Activated CD8-positive, alpha-beta memory T cell treated with anti-CD3 and anti-CD28 coated beads for 48 hours (primary cell): Measurements from ENCODE around the gene ST6GALNAC3.

Source experiments
- DNase-seq, 3 experiments: peaks; one replicate each; pipeline ENCODE4 v3.0.0-alpha.2; 2020; ENCODE audit warnings: low read depth in 2 of 3, low spot score in 2 of 3

Gene ST6GALNAC3

DNA sequence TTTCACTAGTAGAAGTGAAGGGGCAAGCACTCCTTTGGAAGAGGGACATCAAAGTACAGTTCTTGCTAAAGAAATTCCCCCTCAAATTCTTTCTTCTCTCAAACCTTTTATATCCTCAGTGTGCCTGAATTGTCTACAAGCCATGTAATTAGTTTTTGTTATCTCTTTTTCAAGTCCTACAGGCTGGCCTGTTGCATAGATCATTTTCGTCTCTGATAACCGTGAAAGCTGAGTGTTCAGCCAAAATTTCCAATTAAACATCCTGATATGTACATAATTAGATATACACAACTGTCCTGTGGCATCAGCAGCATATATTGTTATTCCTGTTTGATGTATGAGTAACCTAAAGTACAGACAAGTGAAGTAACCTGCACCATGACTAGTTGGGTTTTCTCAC is 417.2 kb downstream of the ST6GALNAC3 start:
- no peak for DNase-seq

- DNase-seq, result no peak
These were observed 418.3 kb downstream of the ST6GALNAC3 start for GRCh38 chr1:76492752-76493430.

DNA sequence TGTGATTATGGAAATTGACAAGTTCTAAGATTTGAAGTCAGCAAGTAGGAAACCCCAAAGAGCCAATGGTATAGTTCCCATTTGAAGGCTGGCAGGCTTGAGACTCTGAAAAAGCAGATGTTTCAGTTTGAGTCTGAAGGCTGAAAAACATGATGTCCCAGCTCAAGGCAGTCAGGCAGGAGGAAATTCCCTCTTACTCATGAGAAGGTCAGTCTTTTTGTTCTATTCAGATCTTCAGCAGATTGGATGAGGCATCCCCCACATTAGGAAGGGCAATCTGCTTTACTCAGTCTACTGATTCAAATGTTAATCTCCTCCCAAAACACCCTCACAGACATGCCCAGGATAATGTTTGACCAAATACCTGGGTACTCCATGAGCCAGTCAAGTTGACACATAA is 420.3 kb downstream of the ST6GALNAC3 start:
- no peak for DNase-seq

DNA sequence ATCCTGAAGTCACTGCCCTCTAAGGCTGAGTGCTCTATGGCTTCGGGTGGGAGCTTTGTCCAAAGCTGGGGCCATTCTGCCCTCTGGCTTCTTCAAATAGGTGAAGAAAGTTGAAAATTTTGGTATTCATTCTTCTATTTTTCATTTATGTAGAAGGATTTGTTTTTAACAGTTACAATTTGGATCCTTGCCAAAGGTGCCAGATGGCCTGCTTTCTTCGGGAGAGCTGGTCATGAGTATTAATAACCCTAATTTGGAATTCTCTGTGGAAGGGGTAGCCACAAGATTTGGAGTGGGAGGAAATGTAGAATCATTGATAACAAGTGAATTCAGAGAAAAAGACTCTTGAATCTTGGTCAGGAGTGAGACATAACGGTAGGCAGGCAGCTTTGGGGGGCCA is 422.3 kb downstream of the ST6GALNAC3 start:
- DNase-seq, result no peak

DNA sequence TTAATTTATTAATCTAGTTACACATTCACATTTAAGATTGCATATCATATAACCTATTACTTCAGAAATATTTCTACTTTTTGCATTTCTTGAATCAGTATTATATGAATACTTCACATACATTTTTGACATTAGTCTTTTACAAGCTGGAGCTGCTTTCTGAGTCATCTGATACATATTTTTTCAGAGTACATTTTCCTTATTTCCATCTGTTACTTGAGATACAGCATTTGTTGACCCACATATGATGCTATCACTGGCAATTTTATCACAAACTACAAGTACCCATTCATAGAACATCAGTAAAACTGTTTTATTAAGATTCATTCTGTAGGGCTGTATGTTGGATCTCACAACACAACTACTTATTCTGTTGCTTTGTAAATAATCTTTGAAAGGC is 425.6 kb downstream of the ST6GALNAC3 start:
- DNase-seq, result no peak

- DNase-seq, result no peak
These were observed 426.6 kb downstream of the ST6GALNAC3 start for GRCh38 chr1:76501136-76501535.

DNA sequence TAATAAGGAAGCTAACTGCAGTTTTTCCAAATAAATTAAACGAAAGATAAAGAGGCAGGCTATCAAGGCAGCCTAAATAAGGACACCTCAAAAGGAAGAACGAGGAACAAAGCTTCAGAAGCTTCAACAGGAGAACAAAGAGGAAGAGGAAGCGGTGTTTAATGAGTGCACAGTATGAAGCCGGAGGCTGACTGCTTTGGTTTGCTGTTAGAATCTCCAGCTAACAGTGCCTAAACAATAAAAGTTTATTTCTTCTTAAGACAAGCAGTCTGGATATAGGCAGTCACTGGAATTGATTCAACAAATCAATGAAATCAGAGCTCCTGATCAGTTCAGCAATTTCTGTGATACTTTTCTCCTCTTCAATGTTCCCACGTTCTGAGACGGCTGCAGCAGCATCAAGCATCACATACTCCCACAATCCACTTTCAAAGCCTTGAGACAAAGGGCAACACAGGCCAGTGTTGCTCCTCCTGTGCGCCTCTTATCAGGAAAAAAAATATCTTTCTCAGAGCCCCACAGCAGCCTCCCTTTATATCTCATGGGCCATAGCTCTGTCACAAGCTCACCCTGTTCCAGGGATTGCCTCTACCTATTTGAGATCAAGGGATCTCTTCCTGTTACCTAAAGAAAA is 427.2 kb downstream of the ST6GALNAC3 start:
- no peak for DNase-seq

- no peak for DNase-seq
These were observed 428.6 kb downstream of the ST6GALNAC3 start for GRCh38 chr1:76503100-76503499.

- DNase-seq, result no peak
These were observed 429.2 kb downstream of the ST6GALNAC3 start for GRCh38 chr1:76503736-76504135.

GRCh38 chr1:76507376-76507775 is 432.8 kb downstream of the ST6GALNAC3 start:
- no peak for DNase-seq

GRCh38 chr1:76508871-76509270 is 434.3 kb downstream of the ST6GALNAC3 start:
- DNase-seq, result no peak

DNA sequence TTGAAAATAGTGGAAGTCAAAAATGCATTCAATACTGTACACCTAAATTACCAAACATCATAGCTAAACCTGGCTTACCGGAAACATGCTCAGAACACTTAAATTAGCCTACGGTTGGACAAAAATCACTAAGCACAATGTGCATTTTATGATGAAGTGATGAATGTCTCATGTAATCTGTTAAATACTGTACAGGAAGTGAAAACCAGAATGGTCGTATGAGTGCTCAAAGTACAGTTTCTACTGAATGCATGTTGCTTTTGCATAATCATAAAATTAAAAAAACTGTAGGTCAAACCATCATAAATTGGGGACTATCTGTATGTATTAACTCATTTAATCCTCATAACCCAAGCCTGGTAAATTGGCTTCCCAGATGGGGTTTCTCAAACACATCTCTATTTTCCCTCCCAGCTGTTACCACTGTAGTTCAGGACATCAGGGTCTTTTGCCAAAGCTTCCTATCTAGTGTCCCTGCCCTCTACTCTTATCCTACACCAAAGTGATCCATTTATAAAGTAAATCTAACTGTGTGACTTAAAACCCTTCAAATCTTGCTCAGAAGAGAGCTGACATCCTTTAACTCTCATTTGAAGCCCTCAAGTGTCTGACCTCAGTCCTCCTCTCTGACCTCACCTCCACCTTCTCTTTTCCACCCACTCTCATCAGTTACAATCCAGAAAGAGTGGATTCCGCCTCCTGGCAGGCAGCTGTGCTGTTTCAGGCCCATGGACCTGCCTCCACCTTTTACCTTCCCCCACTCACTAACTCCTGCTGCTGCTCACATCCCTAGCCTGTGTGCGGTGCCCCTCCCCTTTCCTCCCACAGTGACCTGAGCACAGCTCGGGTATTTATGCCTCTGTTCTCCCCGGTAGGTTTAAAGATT is 436.4 kb downstream of the ST6GALNAC3 start:
- no peak for DNase-seq

GRCh38 chr1:76511558-76512179 is 437.1 kb downstream of the ST6GALNAC3 start:
- DNase-seq, result no peak

GRCh38 chr1:76530953-76531352 is 456.4 kb downstream of the ST6GALNAC3 start:
- no peak for DNase-seq

GRCh38 chr1:76541618-76542017 is 467.1 kb downstream of the ST6GALNAC3 start:
- no peak for DNase-seq

DNA sequence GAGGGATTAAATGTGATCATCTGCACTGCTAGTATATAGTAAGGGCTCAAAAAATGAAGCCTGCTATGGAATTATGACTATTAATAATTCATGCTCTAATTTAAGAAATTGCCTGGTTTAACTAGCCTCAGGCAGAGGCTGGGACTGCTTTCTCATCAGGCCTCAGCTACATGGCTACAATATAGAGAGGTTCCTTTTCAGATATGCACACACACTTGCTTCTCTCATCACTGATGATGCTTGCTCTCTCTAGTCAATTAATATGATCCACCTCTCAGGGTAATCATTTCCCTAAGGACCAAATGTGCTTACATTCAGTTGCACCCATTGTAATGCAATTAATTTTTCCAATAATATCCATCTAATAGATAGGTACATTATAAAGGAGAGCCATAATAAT is 467.8 kb downstream of the ST6GALNAC3 start:
- DNase-seq, result no peak

DNA sequence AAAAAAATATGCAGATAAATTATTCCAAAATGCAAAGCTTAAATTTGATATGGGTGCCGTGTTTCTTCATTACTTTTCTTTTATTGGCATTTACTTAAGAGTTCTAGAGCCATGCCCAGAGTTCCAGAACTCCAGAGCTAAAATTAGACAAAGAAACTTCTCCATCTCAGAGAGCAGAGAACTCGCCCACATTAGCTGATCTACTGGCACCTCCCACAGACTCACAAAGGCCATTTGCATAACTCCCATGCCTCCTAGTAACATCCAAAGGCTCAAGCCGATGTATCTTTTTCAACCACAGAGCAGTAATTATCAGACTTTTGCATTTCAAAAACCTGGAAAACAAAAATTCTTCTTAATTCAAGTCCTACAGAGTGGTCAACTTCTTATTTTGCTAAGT is 468.9 kb downstream of the ST6GALNAC3 start:
- no peak for DNase-seq

DNA sequence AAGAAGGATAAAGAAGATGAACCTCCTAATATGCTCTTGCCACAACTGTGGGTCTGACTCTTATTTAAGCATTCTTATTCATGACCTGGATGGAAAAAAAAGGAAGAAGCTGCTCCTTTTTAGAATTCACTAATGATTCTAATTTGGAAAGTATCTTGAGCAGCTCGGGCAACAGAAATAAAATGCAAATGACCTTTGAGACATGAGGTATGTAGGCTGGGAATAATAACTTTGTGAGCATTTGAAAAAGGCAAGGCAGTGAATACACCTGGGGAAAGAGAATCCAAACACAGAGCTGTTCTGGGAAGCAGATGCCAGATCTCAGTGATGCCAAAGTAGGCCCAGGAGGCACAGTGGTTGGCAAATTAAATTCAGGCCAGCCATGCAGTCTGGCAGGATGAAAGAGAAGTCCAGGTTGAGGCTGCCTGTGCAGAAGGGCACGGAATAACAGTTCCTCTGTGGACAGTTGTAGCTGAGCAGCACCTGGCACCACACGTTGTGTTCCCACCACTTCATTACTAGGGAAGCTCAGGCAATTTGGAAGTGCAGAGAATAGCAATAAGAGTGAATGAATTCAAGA is 471.9 kb downstream of the ST6GALNAC3 start:
- DNase-seq, result no peak

DNA sequence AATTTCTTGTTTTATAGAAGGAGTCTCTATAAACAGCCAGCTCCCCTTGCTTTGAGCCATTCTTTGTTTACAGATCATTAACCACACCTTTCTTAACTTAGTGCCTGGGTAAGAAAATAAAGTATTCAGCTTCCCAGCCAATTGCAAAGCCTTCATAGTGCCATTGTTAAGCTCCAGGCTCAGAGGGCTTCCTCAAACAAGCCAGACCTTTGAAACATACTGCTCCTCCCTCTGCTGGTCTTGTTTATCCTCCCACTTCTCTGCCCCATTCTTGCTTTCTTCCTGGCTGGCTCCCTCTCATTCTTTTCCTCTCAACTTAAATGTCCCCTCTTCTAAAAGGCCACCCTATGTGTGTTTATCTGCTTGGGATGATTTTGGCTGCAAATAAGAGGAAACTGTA is 473.4 kb downstream of the ST6GALNAC3 start:
- DNase-seq, result no peak

DNA sequence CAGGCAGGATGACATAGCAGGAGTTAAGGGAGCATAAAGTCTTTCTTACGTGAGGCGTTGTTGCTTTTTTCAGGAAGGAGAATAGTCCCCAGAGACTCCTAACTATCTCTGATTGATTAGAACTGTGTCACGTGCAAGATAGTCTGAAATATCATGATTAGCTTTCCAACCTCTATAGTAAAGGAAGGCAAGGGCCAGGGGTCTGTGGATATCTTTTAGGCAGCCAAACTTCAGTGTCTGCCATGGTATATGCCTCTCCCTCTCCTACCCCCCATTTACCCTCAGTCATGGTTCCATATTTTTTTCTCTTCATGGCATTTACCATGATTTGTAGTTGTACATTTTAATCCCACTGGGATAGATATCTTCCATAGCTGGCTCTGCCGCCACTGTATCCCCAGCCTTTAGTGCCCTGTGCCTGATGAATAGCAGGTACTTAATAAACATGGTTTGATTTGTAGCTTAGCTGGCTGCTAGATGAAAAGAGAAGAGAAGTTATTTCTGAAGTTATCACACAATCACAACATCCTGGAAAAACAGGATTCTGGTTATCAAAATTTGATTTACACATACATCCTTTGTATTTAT is 474.1 kb downstream of the ST6GALNAC3 start:
- no peak for DNase-seq

DNA sequence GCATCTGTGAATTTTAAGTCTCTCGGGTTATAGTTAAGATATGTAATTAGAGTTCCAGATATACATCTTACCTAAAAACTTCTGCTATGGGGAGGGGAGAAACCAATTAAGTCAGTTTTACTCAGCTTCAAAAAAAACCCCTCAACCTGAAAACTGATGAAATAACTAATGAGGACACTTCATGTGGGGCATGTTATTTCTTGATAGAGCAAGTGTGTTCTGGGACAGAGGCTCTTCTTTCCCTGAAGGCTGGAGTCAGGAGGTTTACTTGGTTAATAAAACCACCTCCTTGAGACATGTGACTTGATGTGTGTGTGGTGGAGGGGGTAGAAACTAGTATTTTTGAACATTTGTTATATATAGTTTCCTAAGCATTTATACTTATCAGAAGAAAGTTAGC is 479.7 kb downstream of the ST6GALNAC3 start:
- no peak for DNase-seq
